Neural cell (in vitro differentiated cells): ENCODE data around the gene RNU6-9. TPM values are rescaled to one million over a fixed set of nuclear protein-coding genes. Genes with fewer than 3 reads are reported as not detected.

Experiments
- H2AFZ ChIP-seq: fragments of 200-600, 300-800 bp; sonication (generic), shearing (Covaris generic); 2 replicates; pipeline ENCODE4 v1.6.0; 2014; ENCODE audit warnings: low read depth, mild to moderate bottlenecking, antibody characterized with exemption, low read length, moderate library complexity
- H3F3A ChIP-seq: fragments of 200-600 bp; shearing (Covaris generic); 2 replicates; pipeline ENCODE4 v1.6.1; 2016; ENCODE audit warnings: mild to moderate bottlenecking, moderate library complexity, mixed read lengths, antibody characterized with exemption, low read length; ENCODE audit not compliant: insufficient read depth, poor library complexity, severe bottlenecking
- H3K27ac ChIP-seq: fragments of 200-600, 300-800 bp; sonication (generic), shearing (Covaris generic); 2 replicates; pipeline ENCODE4 v1.5.1; 2014; ENCODE audit warnings: mild to moderate bottlenecking, low read length, moderate library complexity
- H3K27me3 ChIP-seq: fragments of 300-800, 200-600 bp; sonication (generic), shearing (Covaris generic); 2 replicates; pipeline ENCODE4 v1.6.0; 2014; ENCODE audit warnings: mild to moderate bottlenecking, low read depth, low read length, moderate library complexity; ENCODE audit not compliant: insufficient read depth
- H3K36me3 ChIP-seq: fragments of 300-800, 200-600 bp; sonication (generic), shearing (Covaris generic); 2 replicates; pipeline ENCODE4 v1.5.1; 2014; ENCODE audit warnings: mild to moderate bottlenecking, antibody characterized with exemption, low read length, moderate library complexity; ENCODE audit not compliant: insufficient read depth
- H3K4me2 ChIP-seq: fragments of 300-800, 200-600 bp; sonication (generic), shearing (Covaris generic); 2 replicates; pipeline ENCODE4 v1.6.0; 2014; ENCODE audit warnings: mild to moderate bottlenecking, low read length
- H3K4me3 ChIP-seq: fragments of 300-800, 200-600 bp; sonication (generic), shearing (Covaris generic); 2 replicates; pipeline ENCODE4 v1.5.1; 2014; ENCODE audit warnings: mild to moderate bottlenecking, low read length, moderate library complexity
- H3K79me2 ChIP-seq: fragments of 200-600 bp; shearing (Covaris generic); replicated peaks from 2 replicates; pipeline ENCODE4 v1.6.0; 2014; ENCODE audit warnings: mild to moderate bottlenecking, low read length, moderate library complexity; ENCODE audit not compliant: insufficient read depth
- H3K9ac ChIP-seq: fragments of 300-800, 200-600 bp; sonication (generic), shearing (Covaris generic); 2 replicates; pipeline ENCODE4 v1.6.1; 2016; ENCODE audit warnings: mild to moderate bottlenecking, low read length, mixed read lengths
- H3K9me2 ChIP-seq: fragments of 200-600 bp; shearing (Covaris generic); 2 replicates; pipeline ENCODE4 v1.6.1; 2016; ENCODE audit warnings: mild to moderate bottlenecking, low read length, mixed read lengths; ENCODE audit not compliant: insufficient read depth
- H3K9me3 ChIP-seq: fragments of 200-600, 300-800 bp; sonication (generic), shearing (Covaris generic); 2 replicates; pipeline ENCODE4 v1.6.1; 2016; ENCODE audit warnings: mild to moderate bottlenecking, mixed run types, low read length, moderate library complexity, mixed read lengths
- H4K20me1 ChIP-seq: fragments of 200-600 bp; shearing (Covaris generic); 2 replicates; pipeline ENCODE4 v1.6.1; 2016; ENCODE audit warnings: mild to moderate bottlenecking, mixed run types; ENCODE audit not compliant: insufficient read depth
- EP300 ChIP-seq: fragments of 450-650 bp; conservative IDR thresholded peaks from 2 replicates; pipeline ENCODE4 v1.6.1; 2014; ENCODE audit warnings: antibody characterized with exemption, mild to moderate bottlenecking, moderate library complexity; ENCODE audit not compliant: poor library complexity, severe bottlenecking
- EZH2 ChIP-seq: fragments of 200-600, 300-800 bp; shearing (Covaris generic), sonication (generic); IDR thresholded peaks from 2 replicates; pipeline ENCODE4 v1.6.1; 2014; ENCODE audit warnings: antibody characterized with exemption, low read length, borderline replicate concordance, mild to moderate bottlenecking; ENCODE audit not compliant: insufficient read depth, poor library complexity, severe bottlenecking
- MXI1 ChIP-seq: fragments of 450-650 bp; conservative IDR thresholded peaks from 2 replicates; pipeline ENCODE4 v1.6.1; 2014; ENCODE audit warnings: antibody characterized with exemption, mild to moderate bottlenecking; ENCODE audit not compliant: poor library complexity, severe bottlenecking
- POLR2AphosphoS5 ChIP-seq: IDR thresholded peaks from 2 replicates; pipeline ENCODE4 v1.6.1; 2012
- RAD21 ChIP-seq: fragments of 450-650 bp; conservative IDR thresholded peaks from 2 replicates; pipeline ENCODE4 v1.6.1; 2014; ENCODE audit warnings: antibody characterized with exemption, mild to moderate bottlenecking, moderate library complexity
- SMC3 ChIP-seq: fragments of 450-650 bp; conservative IDR thresholded peaks from 2 replicates; pipeline ENCODE4 v1.6.1; 2014; ENCODE audit warnings: antibody characterized with exemption, mild to moderate bottlenecking, moderate library complexity; ENCODE audit not compliant: poor library complexity
- TAF1 ChIP-seq: IDR thresholded peaks from 2 replicates; pipeline ENCODE4 v1.6.1; 2012; ENCODE audit warnings: low read depth
- polyA plus RNA-seq: library from polyadenylated mRNA; depleted of rRNA; stranded (reverse); fragments of >200 nt; gene quantifications from 2 replicates; pipeline ENCODE4 v1.2.3, GENCODE V29; 2014
- TF ChIP-seq, protein P1 (sequence below): IDR thresholded peaks from 2 replicates; pipeline ENCODE4 v1.6.1; 2012; ENCODE audit warnings: borderline replicate concordance
- TF ChIP-seq, protein P2 (sequence below): fragments of 450-650 bp; IDR thresholded peaks from 2 replicates; pipeline ENCODE4 v1.5.1; 2014; ENCODE audit warnings: antibody characterized with exemption, mild to moderate bottlenecking, moderate library complexity; ENCODE audit not compliant: poor library complexity, severe bottlenecking

Gene RNU6-9
- polyA plus RNA-seq, 1 donor from 2014 or later, result not detected

DNA sequence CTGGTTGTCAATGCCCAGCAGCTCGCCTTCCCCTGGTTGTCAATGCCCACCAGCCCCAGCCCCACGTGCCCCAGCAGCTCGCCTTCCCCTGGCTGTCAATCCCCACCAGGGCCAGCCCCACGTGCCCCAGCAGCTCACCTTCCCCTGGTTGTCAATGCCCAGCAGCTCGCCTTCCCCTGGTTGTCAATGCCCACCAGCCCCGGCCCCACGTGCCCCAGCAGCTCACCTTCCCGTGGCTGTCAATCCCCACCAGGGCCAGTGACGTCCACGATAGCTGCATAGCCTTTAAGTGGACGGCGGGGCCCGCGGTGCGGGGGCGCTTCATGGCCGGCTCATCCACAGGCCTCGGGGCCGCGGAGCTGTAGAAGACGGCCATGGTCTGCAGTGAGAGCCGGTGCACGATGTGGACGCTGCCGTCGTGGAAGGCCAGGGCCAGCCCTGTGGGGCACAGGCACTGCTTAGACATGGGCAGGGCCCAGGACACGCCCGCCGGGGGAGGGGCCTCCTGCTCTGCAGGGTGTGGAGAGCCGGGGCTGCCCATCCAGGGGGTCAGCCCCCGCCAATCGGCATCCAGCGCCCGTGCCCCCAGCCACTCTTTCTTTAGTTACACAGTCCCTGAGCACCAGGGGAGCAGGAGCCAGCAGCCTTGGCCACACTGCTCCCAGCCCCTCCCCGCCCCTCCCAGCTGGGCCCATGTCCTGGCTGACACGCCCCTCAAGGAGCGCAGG is 13.4 kb upstream of the RNU6-9 start:
- no peaks in the 10 kb centered on the region for H3K9me3 ChIP-seq
- H3K27ac ChIP-seq, result no peak overlapping the region
- no peaks in the 10 kb centered on the region for H4K20me1 ChIP-seq
- peaks cover 5% of the 10 kb centered on the region for H3K36me3 ChIP-seq
- H3F3A ChIP-seq, result no peaks in the 10 kb centered on the region
- H3K9me2 ChIP-seq, result no peaks in the 10 kb centered on the region
- H3K4me3 ChIP-seq, result no peak overlapping the region
- no peak overlapping the region for H3K9ac ChIP-seq
- H2AFZ ChIP-seq, result no peak overlapping the region
- no peaks in the 10 kb centered on the region for H3K79me2 ChIP-seq
- no peak for TF ChIP-seq SMC3
- TF ChIP-seq POLR2AphosphoS5, result no peak
- TF ChIP-seq, protein P1, sequence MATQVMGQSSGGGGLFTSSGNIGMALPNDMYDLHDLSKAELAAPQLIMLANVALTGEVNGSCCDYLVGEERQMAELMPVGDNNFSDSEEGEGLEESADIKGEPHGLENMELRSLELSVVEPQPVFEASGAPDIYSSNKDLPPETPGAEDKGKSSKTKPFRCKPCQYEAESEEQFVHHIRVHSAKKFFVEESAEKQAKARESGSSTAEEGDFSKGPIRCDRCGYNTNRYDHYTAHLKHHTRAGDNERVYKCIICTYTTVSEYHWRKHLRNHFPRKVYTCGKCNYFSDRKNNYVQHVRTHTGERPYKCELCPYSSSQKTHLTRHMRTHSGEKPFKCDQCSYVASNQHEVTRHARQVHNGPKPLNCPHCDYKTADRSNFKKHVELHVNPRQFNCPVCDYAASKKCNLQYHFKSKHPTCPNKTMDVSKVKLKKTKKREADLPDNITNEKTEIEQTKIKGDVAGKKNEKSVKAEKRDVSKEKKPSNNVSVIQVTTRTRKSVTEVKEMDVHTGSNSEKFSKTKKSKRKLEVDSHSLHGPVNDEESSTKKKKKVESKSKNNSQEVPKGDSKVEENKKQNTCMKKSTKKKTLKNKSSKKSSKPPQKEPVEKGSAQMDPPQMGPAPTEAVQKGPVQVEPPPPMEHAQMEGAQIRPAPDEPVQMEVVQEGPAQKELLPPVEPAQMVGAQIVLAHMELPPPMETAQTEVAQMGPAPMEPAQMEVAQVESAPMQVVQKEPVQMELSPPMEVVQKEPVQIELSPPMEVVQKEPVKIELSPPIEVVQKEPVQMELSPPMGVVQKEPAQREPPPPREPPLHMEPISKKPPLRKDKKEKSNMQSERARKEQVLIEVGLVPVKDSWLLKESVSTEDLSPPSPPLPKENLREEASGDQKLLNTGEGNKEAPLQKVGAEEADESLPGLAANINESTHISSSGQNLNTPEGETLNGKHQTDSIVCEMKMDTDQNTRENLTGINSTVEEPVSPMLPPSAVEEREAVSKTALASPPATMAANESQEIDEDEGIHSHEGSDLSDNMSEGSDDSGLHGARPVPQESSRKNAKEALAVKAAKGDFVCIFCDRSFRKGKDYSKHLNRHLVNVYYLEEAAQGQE, result no peak
- no peak for TF ChIP-seq EZH2
- TF ChIP-seq EP300, result no peak
- no peak for TF ChIP-seq TAF1
- no peak for TF ChIP-seq MXI1
- no peak overlapping the region for H3K4me2 ChIP-seq
- H3K27me3 ChIP-seq, result no peaks in the 10 kb centered on the region

DNA sequence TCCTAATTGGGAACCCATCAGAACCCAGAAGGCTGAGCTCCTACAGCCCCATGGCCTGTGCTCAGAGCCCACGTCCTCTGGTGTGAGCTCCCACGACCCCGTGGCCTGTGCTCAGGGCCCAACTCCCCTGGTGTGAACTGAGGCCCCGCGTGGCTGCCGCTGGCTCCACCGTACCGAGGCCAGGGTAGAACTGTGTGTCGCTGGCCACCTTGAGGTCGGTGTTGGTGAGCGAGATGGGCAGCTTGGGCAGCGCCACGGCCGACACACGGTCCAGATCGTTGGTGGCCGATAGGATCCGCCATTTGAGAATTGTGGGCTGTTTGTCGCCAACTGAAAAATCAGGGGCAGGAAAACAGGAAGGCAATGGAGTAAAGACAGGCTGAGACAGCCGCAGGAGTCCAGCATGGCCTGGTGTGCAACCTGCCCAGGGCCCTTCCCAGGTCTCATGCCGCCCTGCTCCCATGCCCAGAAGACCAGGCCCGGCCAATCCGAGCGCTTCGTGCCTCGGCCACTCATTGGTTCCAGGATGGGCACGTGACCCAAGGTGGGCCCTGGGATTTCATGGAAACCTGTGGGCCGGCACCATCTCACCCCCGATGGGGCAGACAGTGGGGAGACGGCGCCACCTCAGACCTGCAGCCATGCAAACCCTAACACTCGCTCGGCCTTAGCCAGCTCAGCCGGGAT is 11.8 kb upstream of the RNU6-9 start:
- no peak overlapping the region for H3K27ac ChIP-seq
- no peaks in the 10 kb centered on the region for H3K79me2 ChIP-seq
- H3K9me3 ChIP-seq, result no peaks in the 10 kb centered on the region
- H3K4me3 ChIP-seq, result no peak overlapping the region
- TF ChIP-seq, protein P2, sequence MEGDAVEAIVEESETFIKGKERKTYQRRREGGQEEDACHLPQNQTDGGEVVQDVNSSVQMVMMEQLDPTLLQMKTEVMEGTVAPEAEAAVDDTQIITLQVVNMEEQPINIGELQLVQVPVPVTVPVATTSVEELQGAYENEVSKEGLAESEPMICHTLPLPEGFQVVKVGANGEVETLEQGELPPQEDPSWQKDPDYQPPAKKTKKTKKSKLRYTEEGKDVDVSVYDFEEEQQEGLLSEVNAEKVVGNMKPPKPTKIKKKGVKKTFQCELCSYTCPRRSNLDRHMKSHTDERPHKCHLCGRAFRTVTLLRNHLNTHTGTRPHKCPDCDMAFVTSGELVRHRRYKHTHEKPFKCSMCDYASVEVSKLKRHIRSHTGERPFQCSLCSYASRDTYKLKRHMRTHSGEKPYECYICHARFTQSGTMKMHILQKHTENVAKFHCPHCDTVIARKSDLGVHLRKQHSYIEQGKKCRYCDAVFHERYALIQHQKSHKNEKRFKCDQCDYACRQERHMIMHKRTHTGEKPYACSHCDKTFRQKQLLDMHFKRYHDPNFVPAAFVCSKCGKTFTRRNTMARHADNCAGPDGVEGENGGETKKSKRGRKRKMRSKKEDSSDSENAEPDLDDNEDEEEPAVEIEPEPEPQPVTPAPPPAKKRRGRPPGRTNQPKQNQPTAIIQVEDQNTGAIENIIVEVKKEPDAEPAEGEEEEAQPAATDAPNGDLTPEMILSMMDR, result no peak
- TF ChIP-seq MXI1 (no peak), EZH2 (no peak), RAD21 (no peak)
- no peaks in the 10 kb centered on the region for H3K9me2 ChIP-seq
- H3K4me2 ChIP-seq, result no peak overlapping the region
- H2AFZ ChIP-seq, result no peak overlapping the region
- H3K9ac ChIP-seq, result no peak overlapping the region
- H3F3A ChIP-seq, result no peaks in the 10 kb centered on the region
- peaks cover 5% of the 10 kb centered on the region for H3K36me3 ChIP-seq
- no peaks in the 10 kb centered on the region for H4K20me1 ChIP-seq
- no peaks in the 10 kb centered on the region for H3K27me3 ChIP-seq
